ENCODE measurements around the gene NFAT5. TPM values are rescaled to one million over a fixed set of nuclear protein-coding genes. Genes with fewer than 3 reads are reported as not detected.

NFAT5 gene
- total RNA-seq, 1 donor from 2014 or later, result 14.3 TPM

DNA sequence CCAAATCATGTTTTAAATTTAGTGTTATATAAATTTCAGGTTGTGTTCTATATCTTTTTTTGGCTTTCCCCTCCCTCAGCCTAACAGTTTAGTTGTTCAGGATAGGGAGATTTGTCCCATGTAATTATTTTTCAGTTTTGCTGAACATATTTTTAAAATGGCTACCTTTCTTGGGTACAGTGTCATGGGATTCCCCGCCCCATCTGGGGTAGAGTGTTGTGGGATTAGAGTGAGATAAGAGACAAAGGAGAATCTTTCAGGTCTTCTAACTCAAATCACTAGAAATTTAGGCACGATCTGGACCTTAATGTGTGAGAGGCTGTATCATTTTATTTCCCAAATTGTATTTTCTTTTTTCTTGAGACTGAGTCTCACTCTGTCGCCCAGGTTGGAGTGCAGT, 24.8 kb downstream of the NFAT5 start:
- H4K20me1 ChIP-seq (ENCODE audit: low read depth), result peaks cover 12% of the 10 kb centered on the region
- no peak overlapping the region for H3K4me3 ChIP-seq
- H3F3A ChIP-seq (ENCODE audit: low read depth), result no peaks in the 10 kb centered on the region
- Mint-ChIP-seq H3K27ac (no peak overlapping the region), H3K4me3 (no peak overlapping the region), H3K36me3 (no peaks in the 10 kb centered on the region), H3K27me3 (ENCODE audit: insufficient read depth, low read depth) (no peaks in the 10 kb centered on the region), H3K9me3 (no peaks in the 10 kb centered on the region), H3K4me1 (no peaks in the 10 kb centered on the region)
- H3K9me3 ChIP-seq (ENCODE audit: low read depth), result no peaks in the 10 kb centered on the region
- H3K9ac ChIP-seq, result no peak overlapping the region
- no peaks in the 10 kb centered on the region for H3K4me1 ChIP-seq
- H3K27me3 ChIP-seq, result no peaks in the 10 kb centered on the region
- H3K27ac ChIP-seq, result no peak overlapping the region
- no peak overlapping the region for H3K4me2 ChIP-seq
- no peak for DNase-seq (ENCODE audit: low spot score)
- no peaks in the 10 kb centered on the region for H3K36me3 ChIP-seq
- no peak overlapping the region for H2AFZ ChIP-seq (replicated peaks)
- H3K79me2 ChIP-seq (ENCODE audit: low read depth), result peaks cover 21% of the 10 kb centered on the region
- TF ChIP-seq CTCF (IDR thresholded peaks at IDR 0.05) (no peak), EZH2phosphoT487 (IDR thresholded peaks at IDR 0.05) (no peak), EZH2 (IDR thresholded peaks at IDR 0.05) (no peak)

- H3K4me1 ChIP-seq, result no peaks in the 10 kb centered on the region
- H3K4me1 Mint-ChIP-seq, result no peaks in the 10 kb centered on the region
- H3K27ac Mint-ChIP-seq, result no peak overlapping the region
- H3K9me3 ChIP-seq (ENCODE audit: low read depth), result no peaks in the 10 kb centered on the region
- H3K36me3 Mint-ChIP-seq, result no peaks in the 10 kb centered on the region
- H3K9ac ChIP-seq, result no peak overlapping the region
- H3K27me3 ChIP-seq, result no peaks in the 10 kb centered on the region
- H3K4me3 ChIP-seq, result no peak overlapping the region
- H3K27me3 Mint-ChIP-seq (ENCODE audit: insufficient read depth, low read depth), result no peaks in the 10 kb centered on the region
- TF ChIP-seq EZH2phosphoT487 (IDR thresholded peaks at IDR 0.05) (no peak), EZH2 (IDR thresholded peaks at IDR 0.05) (no peak), CTCF (IDR thresholded peaks at IDR 0.05) (no peak)
- H3K27ac ChIP-seq, result no peak overlapping the region
- no peaks in the 10 kb centered on the region for H3K9me3 Mint-ChIP-seq
- no peak for DNase-seq (ENCODE audit: low spot score)
- no peak overlapping the region for H2AFZ ChIP-seq (replicated peaks)
- H3F3A ChIP-seq (ENCODE audit: low read depth), result no peaks in the 10 kb centered on the region
- no peak overlapping the region for H3K4me2 ChIP-seq
- peaks cover 12% of the 10 kb centered on the region for H4K20me1 ChIP-seq (ENCODE audit: low read depth)
- peaks cover 21% of the 10 kb centered on the region for H3K79me2 ChIP-seq (ENCODE audit: low read depth)
- H3K4me3 Mint-ChIP-seq, result no peak overlapping the region
- H3K36me3 ChIP-seq, result no peaks in the 10 kb centered on the region
Measured at GRCh38 chr16:69593751-69594255, 28.0 kb downstream of the NFAT5 start.

- Histone ChIP-seq H4K20me1 (ENCODE audit: low read depth) (peaks cover 10% of the 10 kb centered on the region), H3K9ac (no peak overlapping the region), H3K4me2 (no peak overlapping the region), H3K4me1 (no peaks in the 10 kb centered on the region), H3K4me3 (no peak overlapping the region), H3F3A (ENCODE audit: low read depth) (no peaks in the 10 kb centered on the region), H3K9me3 (ENCODE audit: low read depth) (no peaks in the 10 kb centered on the region), H3K27me3 (no peaks in the 10 kb centered on the region), H2AFZ (replicated peaks) (no peak overlapping the region), H3K79me2 (ENCODE audit: low read depth) (peaks cover 14% of the 10 kb centered on the region), H3K36me3 (no peaks in the 10 kb centered on the region), H3K27ac (no peak overlapping the region)
- H3K9me3 Mint-ChIP-seq, result no peaks in the 10 kb centered on the region
- no peak overlapping the region for H3K27ac Mint-ChIP-seq
- no peaks in the 10 kb centered on the region for H3K36me3 Mint-ChIP-seq
- H3K27me3 Mint-ChIP-seq (ENCODE audit: insufficient read depth, low read depth), result no peaks in the 10 kb centered on the region
- no peak overlapping the region for H3K4me3 Mint-ChIP-seq
- no peaks in the 10 kb centered on the region for H3K4me1 Mint-ChIP-seq
- TF ChIP-seq EZH2 (IDR thresholded peaks at IDR 0.05) (no peak), EZH2phosphoT487 (IDR thresholded peaks at IDR 0.05) (no peak), CTCF (IDR thresholded peaks at IDR 0.05) (no peak)
- DNase-seq (ENCODE audit: low spot score), result no peak
Measured at GRCh38 chr16:69595127-69596036, 29.6 kb downstream of the NFAT5 start.

Data from neural progenitor cell (in vitro differentiated cells).